Astrocyte of the spinal cord (primary cell): ENCODE data around the gene RSPH6A.

Experiments
- DNase-seq: peaks from one replicate; pipeline ENCODE4 v3.0.0; 2011; ENCODE audit warnings: low read depth, low spot score
- H3K4me3 ChIP-seq: 2 replicates; pipeline ENCODE4 v1.5.1; 2011; ENCODE audit warnings: low read depth, mild to moderate bottlenecking, low read length, moderate library complexity
- CTCF ChIP-seq: IDR thresholded peaks from 2 replicates; pipeline ENCODE4 v1.5.1; 2012; ENCODE audit warnings: low read depth, mild to moderate bottlenecking, low read length, inconsistent platforms
- in situ Hi-C: cut with HindIII; loops from 2 replicates; pipeline ENCODE4 v1.10.0; 2017; ENCODE audit warnings: low sequenced_read_pairs

Gene RSPH6A

GRCh38 chr19:45816236-45817009, 1.3 kb upstream of the RSPH6A start:
- TF ChIP-seq CTCF: no peak
- no peak overlapping the region for H3K4me3 ChIP-seq
- DNase-seq: no peak
- in situ Hi-C loops: no loop called here

- DNase-seq: no peak
Observed at GRCh38 chr19:45815481-45816216, 541 bp upstream of the RSPH6A start.

GRCh38 chr19:45814166-45814780, 835 bp downstream of the RSPH6A start:
- in situ Hi-C loops: no loop called here

More at GRCh38 chr19:45815481-45816216, 541 bp upstream of the RSPH6A start:
- in situ Hi-C loops: no loop called here
- TF ChIP-seq CTCF: no peak
- peak overlapping the region; percentile 20 for H3K4me3 ChIP-seq

GRCh38 chr19:45812297-45812696, 2.8 kb downstream of the RSPH6A start:
- no peak for DNase-seq
- no peak for TF ChIP-seq CTCF
- in situ Hi-C loops: no loop called here
- H3K4me3 ChIP-seq: no peak overlapping the region

More at GRCh38 chr19:45814166-45814780, 835 bp downstream of the RSPH6A start:
- H3K4me3 ChIP-seq: no peak overlapping the region
- no peak for TF ChIP-seq CTCF
- DNase-seq: no peak

- peak; percentile 83 for DNase-seq
- TF ChIP-seq CTCF: no peak
- no peak overlapping the region for H3K4me3 ChIP-seq
- in situ Hi-C loops: no loop called here
Observed at GRCh38 chr19:45809643-45810159, 5.4 kb downstream of the RSPH6A start.

- DNase-seq: no peak
- no peak overlapping the region for H3K4me3 ChIP-seq
- in situ Hi-C loops: no loop called here
- TF ChIP-seq CTCF: no peak
Observed at GRCh38 chr19:45805719-45806118, 9.4 kb downstream of the RSPH6A start.
